T-helper 9 cell (primary cell): Measurements from ENCODE around the gene LUC7L2.
"Not testable (repeated sequence)": the region's sequence is repeated elsewhere in the genome, so short reads cannot be mapped to it uniquely, and the experiment has no call there.

Experiments
- DNase-seq: peaks from one replicate; pipeline ENCODE4 v3.0.0-alpha.2; 2020

LUC7L2 gene

GRCh38 chr7:139452958-139453672, 93.4 kb downstream of the LUC7L2 start:
- DNase-seq, result no peak

GRCh38 chr7:139453673-139454321, 94.1 kb downstream of the LUC7L2 start:
- DNase-seq, result no peak

GRCh38 chr7:139455789-139456188, 96.1 kb downstream of the LUC7L2 start:
- no peak for DNase-seq

GRCh38 chr7:139456511-139456910, 96.8 kb downstream of the LUC7L2 start:
- DNase-seq, result no peak

- no peak for DNase-seq
These were observed 97.7 kb downstream of the LUC7L2 start for GRCh38 chr7:139457153-139457946.

- not testable (repeated sequence) for DNase-seq
These were observed 103.7 kb downstream of the LUC7L2 start for GRCh38 chr7:139463421-139463820.

GRCh38 chr7:139464511-139464910, 104.8 kb downstream of the LUC7L2 start:
- not testable (repeated sequence) for DNase-seq

GRCh38 chr7:139465072-139465471, 105.4 kb downstream of the LUC7L2 start:
- not testable (repeated sequence) for DNase-seq

- not testable (repeated sequence) for DNase-seq
These were observed 108.0 kb downstream of the LUC7L2 start for GRCh38 chr7:139467729-139468128.

- DNase-seq, result not testable (repeated sequence)
These were observed 108.6 kb downstream of the LUC7L2 start for GRCh38 chr7:139468281-139468680.

GRCh38 chr7:139471740-139472353, 112.2 kb downstream of the LUC7L2 start:
- DNase-seq, result no peak
